Endothelial cell of umbilical vein (primary cell): ENCODE results near the gene FGFBP2.

Experiments used
- EZH2 ChIP-seq: IDR thresholded peaks from 2 replicates; pipeline ENCODE4 v1.6.1; 2012; ENCODE audit warnings: borderline replicate concordance, low read depth, mild to moderate bottlenecking, moderate library complexity, low read length, inconsistent platforms; ENCODE audit not compliant: severe bottlenecking
- GATA2 ChIP-seq: IDR thresholded peaks from 2 replicates; pipeline ENCODE4 v1.7.0; 2011; ENCODE audit warnings: low read depth, mild to moderate bottlenecking, moderate library complexity, mixed read lengths, low read length; ENCODE audit not compliant: insufficient read length, insufficient read depth
- JUN ChIP-seq: IDR thresholded peaks from 2 replicates; pipeline ENCODE4 v1.6.1; 2011; ENCODE audit warnings: borderline replicate concordance, low read depth; ENCODE audit not compliant: insufficient read length, insufficient read depth
- MYC ChIP-seq: IDR thresholded peaks from one replicate; pipeline ENCODE4 v1.6.1; 2011; ENCODE audit warnings: mild to moderate bottlenecking, low read depth, low read length
- POLR2A ChIP-seq: IDR thresholded peaks from 2 replicates; pipeline ENCODE4 v1.6.1; 2012; ENCODE audit warnings: low read depth, mild to moderate bottlenecking, control low read depth, low read length
- POLR2AphosphoS5 ChIP-seq: IDR thresholded peaks from 2 replicates; pipeline ENCODE4 v1.6.1; 2012; ENCODE audit warnings: low read depth, mild to moderate bottlenecking, control low read depth, low read length, moderate library complexity; ENCODE audit not compliant: insufficient read depth
- TF ChIP-seq, protein P1 (sequence below), 2 donors: IDR thresholded peaks; 1 replicate in 1 of 2; 2 replicates in 1 of 2; pipeline ENCODE4 v1.5.1; 2011; ENCODE audit warnings: low read length in 2 of 2, mild to moderate bottlenecking in 2 of 2, moderate library complexity in 2 of 2, control low read depth in 1 of 2, inconsistent platforms in 1 of 2, low read depth in 1 of 2; ENCODE audit not compliant: insufficient read depth in 1 of 2; ENCODE audit errors: extremely low read depth in 1 of 2
- TF ChIP-seq, protein P2 (sequence below): IDR thresholded peaks from 2 replicates; pipeline ENCODE4 v1.6.1; 2011; ENCODE audit not compliant: insufficient read depth, insufficient read length

DNA sequence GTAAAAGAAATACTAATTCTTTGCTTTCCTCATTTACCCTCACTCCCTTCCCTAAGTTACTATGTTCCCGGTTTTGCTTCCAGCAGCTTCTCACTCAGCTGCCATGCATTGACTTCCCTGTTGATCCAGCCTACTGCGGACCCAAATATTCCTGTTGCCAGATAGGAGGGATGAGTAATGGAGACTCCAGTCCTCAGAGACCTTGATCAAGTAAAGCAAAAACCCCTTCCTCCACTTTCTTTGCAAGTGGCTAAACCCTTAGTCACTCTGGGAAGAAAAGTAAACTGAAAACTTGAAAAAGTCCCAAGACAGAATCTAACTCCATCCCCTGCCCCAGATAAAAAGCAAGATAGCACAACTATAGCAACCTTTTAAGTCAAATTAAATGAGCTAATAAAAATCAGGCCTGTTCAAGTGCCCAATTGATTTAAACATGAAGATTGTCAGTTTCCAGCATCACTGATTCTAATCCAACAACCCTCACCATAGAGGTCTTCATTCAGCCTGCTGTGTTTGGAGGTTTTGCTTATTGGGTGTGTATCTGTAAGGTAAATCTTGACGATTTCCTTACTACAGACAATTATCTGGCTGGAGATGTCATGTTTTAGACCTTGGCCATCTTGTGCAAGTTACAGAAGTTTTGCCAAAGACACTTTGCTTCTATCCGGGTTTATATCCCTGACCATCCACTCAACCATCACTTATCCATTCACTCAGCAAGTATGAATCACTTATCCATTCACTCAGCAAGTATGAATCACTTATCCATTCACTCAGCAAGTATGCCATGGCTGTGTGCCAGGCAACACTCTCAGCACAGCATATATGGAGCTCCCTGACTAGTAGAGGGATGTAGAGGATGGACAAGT, 42.0 kb downstream of the FGFBP2 start:
- TF ChIP-seq, protein P1, sequence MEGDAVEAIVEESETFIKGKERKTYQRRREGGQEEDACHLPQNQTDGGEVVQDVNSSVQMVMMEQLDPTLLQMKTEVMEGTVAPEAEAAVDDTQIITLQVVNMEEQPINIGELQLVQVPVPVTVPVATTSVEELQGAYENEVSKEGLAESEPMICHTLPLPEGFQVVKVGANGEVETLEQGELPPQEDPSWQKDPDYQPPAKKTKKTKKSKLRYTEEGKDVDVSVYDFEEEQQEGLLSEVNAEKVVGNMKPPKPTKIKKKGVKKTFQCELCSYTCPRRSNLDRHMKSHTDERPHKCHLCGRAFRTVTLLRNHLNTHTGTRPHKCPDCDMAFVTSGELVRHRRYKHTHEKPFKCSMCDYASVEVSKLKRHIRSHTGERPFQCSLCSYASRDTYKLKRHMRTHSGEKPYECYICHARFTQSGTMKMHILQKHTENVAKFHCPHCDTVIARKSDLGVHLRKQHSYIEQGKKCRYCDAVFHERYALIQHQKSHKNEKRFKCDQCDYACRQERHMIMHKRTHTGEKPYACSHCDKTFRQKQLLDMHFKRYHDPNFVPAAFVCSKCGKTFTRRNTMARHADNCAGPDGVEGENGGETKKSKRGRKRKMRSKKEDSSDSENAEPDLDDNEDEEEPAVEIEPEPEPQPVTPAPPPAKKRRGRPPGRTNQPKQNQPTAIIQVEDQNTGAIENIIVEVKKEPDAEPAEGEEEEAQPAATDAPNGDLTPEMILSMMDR (IDR thresholded peaks at IDR 0.05; ENCODE audit: extremely low read depth in 1 of 2, insufficient read depth in 1 of 2, low read depth in 1 of 2, low read length in 2 of 2), result no peak
- TF ChIP-seq EZH2 (no peak), POLR2A (no peak), JUN (peak; percentile 97), POLR2AphosphoS5 (peak; percentile 82), GATA2 (peak; percentile 63), MYC (no peak)
- TF ChIP-seq, protein P2, sequence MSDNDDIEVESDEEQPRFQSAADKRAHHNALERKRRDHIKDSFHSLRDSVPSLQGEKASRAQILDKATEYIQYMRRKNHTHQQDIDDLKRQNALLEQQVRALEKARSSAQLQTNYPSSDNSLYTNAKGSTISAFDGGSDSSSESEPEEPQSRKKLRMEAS, result no peak
